Left lobe of liver (tissue), 2 donors: ENCODE results near the gene LCP1. TPM values are rescaled to one million over a fixed set of nuclear protein-coding genes. Genes with fewer than 3 reads are reported as not detected.
A peak's percentile ranks its signal among the peaks of the same experiment; 100 is the strongest.

Experiments used
- ATAC-seq: fragments of 200-7000 bp; cut with Tn5 transposase; one replicate; pipeline ENCODE4 v1.9.1; 2020; ENCODE audit warnings: mild to moderate bottlenecking, moderate library complexity
- DNase-seq: peaks from one replicate; pipeline ENCODE4 v3.0.0-alpha.2; 2020; ENCODE audit warnings: low spot score
- total RNA-seq: library from RNA; stranded (reverse); gene quantifications from one replicate; pipeline ENCODE4 v1.2.1, GENCODE V29; 2021
- donor health status: DM: no; HTN: no; CAD: no; lungs with moderate emphysema.
- donor health status: DM: no; HTN: yes; CAD: no.

The LCP1 gene
- total RNA-seq, 1 donor from 2014 or later, result 20.7 TPM

DNA sequence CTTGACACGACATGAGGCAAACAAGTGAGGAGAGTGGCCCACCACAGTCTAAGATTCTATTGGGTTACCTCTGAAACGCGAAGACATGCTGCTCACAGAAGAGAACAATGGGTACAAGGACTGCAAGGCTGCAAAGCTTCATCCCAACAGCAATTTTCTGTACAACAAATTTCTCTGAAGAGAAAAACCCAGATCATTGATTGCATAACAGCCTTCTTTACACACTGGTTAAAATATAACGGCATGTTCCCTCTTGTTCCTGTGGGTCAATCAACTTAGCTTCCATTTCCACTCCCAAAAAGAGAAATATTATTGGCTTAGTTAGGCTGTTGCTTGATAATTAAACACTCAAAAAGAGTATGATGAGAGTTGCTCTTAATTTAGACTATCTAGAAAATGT lies 77.1 kb downstream of the LCP1 start, which contains the start of gene CPB2:
Gene CPB2 (minus strand): TSS at position 166 of the 400 bp plus-strand sequence. CDS start 24 bp downstream, at position 142.
- ATAC-seq, result peak; percentile 50
- DNase-seq, result no peak

- ATAC-seq (peak; percentile 32), DNase-seq (no peak)
Observed at GRCh38 chr13:46103037-46103436, 78.9 kb downstream of the LCP1 start.

DNA sequence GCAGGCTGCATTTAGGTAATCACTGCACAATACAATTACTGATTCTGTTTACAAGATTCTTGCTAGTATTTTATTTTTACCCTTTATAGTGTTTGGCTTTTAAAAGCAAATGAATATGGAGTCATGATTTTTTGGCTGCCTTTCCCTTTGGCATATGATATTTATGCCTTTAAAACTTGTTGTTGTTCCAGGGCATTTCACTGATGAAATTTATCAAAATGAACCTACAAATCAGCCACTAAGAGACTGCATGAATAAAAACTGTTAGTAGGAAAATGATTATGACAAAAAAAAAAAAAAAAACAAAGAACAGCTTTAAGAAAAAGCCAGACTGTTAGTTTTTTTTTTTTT lies 79.7 kb downstream of the LCP1 start:
- no peak for DNase-seq
- no peak for ATAC-seq

- peak; percentile 9 for ATAC-seq
- no peak for DNase-seq
Observed at GRCh38 chr13:46101484-46102254, 80.3 kb downstream of the LCP1 start.

DNA sequence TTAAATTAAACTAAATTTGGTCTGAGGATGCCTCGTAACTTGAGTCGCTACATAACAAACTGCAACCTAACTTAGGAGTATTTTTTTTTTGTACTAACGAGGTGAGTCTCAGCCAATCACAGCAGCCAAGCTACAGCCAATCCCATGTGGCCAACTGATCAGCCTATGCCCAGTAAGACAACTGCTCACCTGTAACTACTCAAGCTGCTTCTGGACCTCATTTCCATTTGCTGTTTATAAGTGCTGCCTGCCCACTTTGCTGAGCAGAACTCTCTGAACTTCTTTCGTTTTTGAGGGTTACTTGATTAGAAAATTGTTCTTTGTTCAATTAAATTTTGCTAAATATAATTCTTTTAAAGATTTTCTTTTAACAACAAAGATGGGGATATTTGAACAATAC lies 81.0 kb downstream of the LCP1 start:
- DNase-seq, result no peak
- peak; percentile 34 for ATAC-seq

- peak; percentile 36 for ATAC-seq
- DNase-seq, result no peak
Observed at GRCh38 chr13:46100191-46100815, 81.7 kb downstream of the LCP1 start.

DNA sequence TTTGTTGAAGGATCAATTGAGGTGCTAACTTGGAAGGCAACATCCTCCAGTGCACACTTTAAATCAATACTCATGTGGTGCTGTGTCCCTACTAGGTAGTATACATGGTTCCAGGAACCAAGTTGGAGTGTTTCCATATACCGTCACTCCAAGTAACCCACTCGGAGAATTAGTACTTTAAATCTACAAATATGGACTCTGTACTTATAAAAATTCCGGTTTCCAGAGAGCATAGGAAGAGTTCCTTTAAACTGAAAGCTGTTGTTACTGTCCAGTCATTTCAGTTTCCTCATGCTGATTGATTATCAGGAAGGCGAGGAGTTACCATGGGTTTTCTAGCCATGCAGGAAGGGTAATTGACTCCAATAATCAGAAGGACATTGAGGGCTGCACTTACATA lies 84.3 kb downstream of the LCP1 start:
- DNase-seq (no peak), ATAC-seq (peak; percentile 30)

DNA sequence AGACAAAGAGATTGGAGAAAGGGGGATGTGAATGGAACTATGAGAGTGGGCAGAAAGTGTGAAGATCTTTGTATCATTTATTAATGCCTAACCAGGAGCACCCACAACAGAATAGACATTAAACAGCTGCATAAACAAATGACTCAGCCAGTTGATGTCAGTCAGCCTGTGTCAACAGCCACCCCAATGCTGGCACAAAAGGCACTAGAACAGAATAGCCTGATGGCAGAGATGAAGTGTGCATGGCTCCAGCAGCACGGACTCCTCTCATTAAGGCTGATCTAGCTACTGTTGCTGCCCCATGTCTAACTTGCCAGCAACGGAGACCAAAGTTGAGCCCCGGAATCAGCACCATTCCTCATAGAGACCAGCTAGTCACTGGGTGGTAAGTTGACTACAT lies 85.0 kb downstream of the LCP1 start:
- ATAC-seq (peak; percentile 62), DNase-seq (peak; percentile 79)

DNA sequence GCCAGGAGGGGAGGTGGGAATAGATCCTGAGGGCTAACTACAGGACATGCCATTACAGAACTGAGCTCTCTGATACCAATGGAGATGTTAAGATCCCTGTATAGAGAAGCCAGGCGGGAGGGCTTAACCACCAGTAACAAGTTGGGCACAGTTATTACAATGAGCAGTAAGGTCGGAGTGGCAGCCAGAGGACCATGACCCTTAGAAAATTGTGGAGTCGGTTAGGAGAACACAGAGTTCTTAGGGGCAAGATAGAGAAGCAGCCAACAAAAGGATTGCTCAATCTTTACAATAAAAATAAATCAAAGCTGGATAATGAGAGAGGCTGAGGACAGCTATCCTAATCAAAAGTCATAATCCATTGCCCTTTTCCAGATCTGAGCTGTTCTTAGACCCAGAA lies 87.5 kb downstream of the LCP1 start:
- DNase-seq, result peak; percentile 66

GRCh38 chr13:46088821-46089562 lies 93.0 kb downstream of the LCP1 start:
- ATAC-seq (peak; percentile 66), DNase-seq (no peak)

More for the DNA sequence above, 87.5 kb downstream of the LCP1 start:
- ATAC-seq, result peak; percentile 59

GRCh38 chr13:46087481-46087880 lies 94.5 kb downstream of the LCP1 start:
- ATAC-seq (no peak), DNase-seq (no peak)

DNA sequence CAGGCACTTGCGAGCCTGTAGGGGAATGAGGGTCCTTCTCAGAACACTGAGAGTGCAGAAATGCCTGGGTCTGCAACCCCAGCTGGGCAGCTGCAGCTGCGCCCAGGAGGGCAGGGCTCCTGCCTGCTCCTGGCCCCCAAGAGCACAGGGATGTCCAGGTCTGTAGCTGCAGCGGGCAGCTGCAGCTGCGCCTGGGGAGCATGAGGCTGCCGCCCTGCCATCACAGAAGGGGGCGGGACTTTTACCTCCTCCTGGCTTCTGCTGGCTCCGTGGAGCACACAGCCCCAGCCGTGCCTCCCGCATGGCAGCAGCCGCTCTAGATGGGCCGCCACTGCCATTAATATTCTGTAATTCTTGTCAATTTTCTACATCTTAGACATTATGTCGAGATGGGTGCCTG lies 95.0 kb downstream of the LCP1 start:
- ATAC-seq (no peak), DNase-seq (no peak)

DNA sequence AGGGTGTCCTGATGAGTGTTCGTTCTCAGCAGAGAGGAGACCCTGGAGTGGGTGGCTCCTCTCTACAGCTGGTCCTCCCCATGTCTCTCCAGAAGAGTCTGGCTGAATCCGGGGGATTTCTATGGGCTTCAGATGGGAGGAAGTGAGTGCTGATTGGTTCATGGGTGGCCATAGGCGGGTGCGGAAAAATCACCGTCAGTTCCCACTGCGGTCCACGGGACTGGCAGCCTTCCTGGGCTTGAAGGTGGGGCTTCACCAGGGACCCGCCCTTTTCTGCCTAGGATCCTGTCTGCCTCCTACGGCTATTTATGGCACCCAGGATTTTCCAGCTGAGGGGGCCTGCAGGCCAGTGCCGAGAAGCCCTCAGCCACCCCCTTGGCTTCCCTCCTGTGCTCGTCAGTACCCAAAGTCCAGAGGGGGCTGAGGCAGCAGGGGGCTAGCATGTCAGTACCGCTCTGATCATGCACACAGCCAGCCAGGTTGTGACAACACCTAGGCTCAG lies 95.5 kb downstream of the LCP1 start:
- DNase-seq (no peak), ATAC-seq (peak; percentile 14)

DNA sequence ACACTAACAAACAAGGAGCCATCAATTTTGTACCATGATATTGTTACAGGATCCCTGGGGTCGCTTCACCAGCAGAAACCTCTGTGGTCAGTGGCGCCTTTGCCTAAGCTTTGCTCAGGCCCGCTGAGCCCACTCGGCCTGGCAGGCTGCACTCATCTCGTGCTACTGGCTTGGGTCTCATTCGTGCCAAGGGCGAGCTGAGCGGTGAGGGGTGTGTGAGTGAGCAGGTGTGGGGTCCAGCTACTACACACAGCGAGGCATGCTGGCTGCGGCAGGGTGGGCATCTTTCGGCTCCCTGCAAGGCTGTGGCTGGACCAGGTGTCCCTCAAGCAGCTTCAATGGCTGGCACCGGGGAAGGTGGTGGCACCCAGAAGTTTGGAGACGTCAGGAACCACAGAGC lies 96.2 kb downstream of the LCP1 start:
- ATAC-seq (peak; percentile 15), DNase-seq (no peak)

GRCh38 chr13:46082324-46082723 lies 99.7 kb downstream of the LCP1 start:
- no peak for DNase-seq
- no peak for ATAC-seq

- DNase-seq (no peak), ATAC-seq (no peak)
Observed at GRCh38 chr13:46079770-46080169, 102.2 kb downstream of the LCP1 start.

- ATAC-seq, result no peak
- DNase-seq, result no peak
Observed at GRCh38 chr13:46077265-46077664, 104.7 kb downstream of the LCP1 start.

DNA sequence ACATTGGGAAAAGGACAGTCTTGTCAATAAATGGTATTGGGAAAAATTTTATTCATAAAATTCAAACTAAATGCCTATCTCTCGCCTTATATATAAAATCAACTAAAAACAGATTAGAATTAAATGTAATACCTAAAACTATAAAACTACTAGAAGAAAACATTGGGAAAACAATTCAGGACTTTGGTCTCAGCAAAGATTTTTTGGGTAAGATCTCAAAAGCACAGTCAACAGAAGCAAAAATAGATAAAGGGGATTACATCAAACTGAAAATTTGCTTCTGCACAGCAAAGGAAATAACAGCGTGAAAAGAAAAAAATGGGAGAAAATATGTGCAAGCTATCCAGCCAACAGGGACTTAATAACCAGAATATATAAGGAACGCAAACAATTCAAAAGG lies 105.2 kb downstream of the LCP1 start:
- ATAC-seq (no peak), DNase-seq (no peak)
